ENCODE results near the gene DOCK3.

The DOCK3 gene

DNA sequence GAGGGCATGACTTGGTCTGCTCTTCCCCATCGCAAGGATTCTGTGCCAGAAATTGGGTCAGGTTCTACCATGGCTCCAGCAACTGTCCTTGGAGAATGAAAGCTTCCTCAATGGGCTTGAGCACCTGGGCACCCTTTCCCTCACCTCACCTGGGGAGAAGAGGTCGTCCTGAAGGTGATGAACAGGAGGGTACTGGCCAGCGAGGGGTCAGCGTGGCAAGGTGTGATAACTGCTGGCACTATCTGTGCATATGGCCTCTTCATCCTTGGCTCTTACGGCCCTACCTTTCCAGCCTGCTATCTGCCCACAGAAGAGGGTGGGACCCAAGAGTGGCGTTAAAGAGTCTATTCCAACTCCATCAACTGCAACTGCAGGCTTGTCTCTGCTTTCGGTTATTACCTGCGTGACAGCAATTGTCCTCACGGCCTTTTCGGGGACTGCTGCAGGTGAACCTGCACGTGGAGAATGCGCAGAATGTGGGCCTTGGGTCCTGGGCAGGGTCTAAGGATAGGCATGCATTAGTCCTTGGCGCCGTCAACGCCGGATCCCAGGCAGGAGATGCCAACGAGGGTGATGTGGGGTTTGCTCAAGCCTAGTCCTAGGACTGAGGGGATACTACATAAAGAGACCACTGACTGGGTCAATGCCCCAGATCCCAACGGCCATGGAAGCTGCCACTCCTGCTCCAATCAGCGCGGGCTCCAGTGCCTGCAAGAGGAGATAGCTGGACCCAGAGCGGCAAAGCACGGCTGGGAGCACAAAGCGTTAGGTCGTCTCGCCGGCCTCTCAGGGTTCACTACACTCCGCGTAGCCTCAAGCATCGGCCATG is 715.7 kb downstream of the DOCK3 start:
- no peaks in the 10 kb centered on the region for H3K27me3 ChIP-seq (ENCODE audit: insufficient read depth, poor library complexity, severe bottlenecking)
- H3K4me3 ChIP-seq (replicated peaks; ENCODE audit: insufficient read depth, low read length) = peak overlapping the region; percentile 27
- H3K27ac ChIP-seq (replicated peaks) = peak overlapping the region; percentile 29
- no peak for DNase-seq (ENCODE audit: low read depth in 1 of 2, low spot score in 1 of 2)
- TF ChIP-seq, protein P1, sequence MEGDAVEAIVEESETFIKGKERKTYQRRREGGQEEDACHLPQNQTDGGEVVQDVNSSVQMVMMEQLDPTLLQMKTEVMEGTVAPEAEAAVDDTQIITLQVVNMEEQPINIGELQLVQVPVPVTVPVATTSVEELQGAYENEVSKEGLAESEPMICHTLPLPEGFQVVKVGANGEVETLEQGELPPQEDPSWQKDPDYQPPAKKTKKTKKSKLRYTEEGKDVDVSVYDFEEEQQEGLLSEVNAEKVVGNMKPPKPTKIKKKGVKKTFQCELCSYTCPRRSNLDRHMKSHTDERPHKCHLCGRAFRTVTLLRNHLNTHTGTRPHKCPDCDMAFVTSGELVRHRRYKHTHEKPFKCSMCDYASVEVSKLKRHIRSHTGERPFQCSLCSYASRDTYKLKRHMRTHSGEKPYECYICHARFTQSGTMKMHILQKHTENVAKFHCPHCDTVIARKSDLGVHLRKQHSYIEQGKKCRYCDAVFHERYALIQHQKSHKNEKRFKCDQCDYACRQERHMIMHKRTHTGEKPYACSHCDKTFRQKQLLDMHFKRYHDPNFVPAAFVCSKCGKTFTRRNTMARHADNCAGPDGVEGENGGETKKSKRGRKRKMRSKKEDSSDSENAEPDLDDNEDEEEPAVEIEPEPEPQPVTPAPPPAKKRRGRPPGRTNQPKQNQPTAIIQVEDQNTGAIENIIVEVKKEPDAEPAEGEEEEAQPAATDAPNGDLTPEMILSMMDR (IDR thresholded peaks at IDR 0.05; ENCODE audit: insufficient read depth, low read length) = no peak
- TF ChIP-seq SPI1 (IDR thresholded peaks at IDR 0.05; ENCODE audit: borderline replicate concordance, low read depth) = no peak
- TF ChIP-seq, protein P2, sequence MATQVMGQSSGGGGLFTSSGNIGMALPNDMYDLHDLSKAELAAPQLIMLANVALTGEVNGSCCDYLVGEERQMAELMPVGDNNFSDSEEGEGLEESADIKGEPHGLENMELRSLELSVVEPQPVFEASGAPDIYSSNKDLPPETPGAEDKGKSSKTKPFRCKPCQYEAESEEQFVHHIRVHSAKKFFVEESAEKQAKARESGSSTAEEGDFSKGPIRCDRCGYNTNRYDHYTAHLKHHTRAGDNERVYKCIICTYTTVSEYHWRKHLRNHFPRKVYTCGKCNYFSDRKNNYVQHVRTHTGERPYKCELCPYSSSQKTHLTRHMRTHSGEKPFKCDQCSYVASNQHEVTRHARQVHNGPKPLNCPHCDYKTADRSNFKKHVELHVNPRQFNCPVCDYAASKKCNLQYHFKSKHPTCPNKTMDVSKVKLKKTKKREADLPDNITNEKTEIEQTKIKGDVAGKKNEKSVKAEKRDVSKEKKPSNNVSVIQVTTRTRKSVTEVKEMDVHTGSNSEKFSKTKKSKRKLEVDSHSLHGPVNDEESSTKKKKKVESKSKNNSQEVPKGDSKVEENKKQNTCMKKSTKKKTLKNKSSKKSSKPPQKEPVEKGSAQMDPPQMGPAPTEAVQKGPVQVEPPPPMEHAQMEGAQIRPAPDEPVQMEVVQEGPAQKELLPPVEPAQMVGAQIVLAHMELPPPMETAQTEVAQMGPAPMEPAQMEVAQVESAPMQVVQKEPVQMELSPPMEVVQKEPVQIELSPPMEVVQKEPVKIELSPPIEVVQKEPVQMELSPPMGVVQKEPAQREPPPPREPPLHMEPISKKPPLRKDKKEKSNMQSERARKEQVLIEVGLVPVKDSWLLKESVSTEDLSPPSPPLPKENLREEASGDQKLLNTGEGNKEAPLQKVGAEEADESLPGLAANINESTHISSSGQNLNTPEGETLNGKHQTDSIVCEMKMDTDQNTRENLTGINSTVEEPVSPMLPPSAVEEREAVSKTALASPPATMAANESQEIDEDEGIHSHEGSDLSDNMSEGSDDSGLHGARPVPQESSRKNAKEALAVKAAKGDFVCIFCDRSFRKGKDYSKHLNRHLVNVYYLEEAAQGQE (IDR thresholded peaks at IDR 0.05; ENCODE audit: insufficient replicate concordance, low read depth) = no peak
- TF ChIP-seq GABPA (IDR thresholded peaks at IDR 0.05; ENCODE audit: low read depth) = no peak
- no peak; the same call in 1 of the 2 replicates for TF ChIP-seq POLR2AphosphoS5 (IDR thresholded peaks at IDR 0.05; ENCODE audit: low read depth)

DNA sequence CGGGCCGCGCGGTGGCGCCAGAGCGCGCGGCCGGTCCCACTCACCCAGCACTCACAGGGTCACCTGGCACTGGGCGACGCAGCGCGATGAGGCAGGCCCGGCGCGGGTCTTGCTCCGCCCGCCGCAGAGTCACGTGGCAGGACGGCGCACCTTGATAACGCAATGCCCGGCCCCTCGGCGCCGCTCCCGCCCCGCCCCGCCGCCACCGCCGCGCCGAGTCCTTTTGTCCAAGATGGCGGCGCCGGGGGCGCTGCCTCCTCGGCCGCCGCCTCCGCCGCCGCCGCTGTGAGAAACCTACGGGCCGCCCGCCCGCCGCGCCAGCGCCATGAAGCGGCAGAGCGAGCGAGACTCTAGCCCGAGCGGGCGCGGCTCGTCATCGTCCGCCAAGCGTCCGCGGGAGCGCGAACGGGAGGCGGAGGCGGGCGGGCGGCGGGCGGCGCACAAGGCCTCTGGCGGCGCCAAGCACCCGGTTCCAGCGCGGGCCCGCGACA is 716.4 kb downstream of the DOCK3 start, which contains the start of gene RBM15B:
Gene RBM15B, plus strand, starts transcription at position 211 of the 491 bp plus-strand sequence. Its CDS starts 115 bp downstream, at position 326.
- peak within 1 kb of the TSS; percentile 74 for H3K27ac ChIP-seq (replicated peaks)
- peak within 1 kb of the TSS; percentile 55 for H3K4me3 ChIP-seq (replicated peaks; ENCODE audit: insufficient read depth, low read length)
- no peaks in the 10 kb centered on the region for H3K27me3 ChIP-seq (ENCODE audit: insufficient read depth, poor library complexity, severe bottlenecking)
- TF ChIP-seq, protein P2 (IDR thresholded peaks at IDR 0.05; ENCODE audit: insufficient replicate concordance, low read depth) = peak; percentile 22
- TF ChIP-seq SPI1 (IDR thresholded peaks at IDR 0.05; ENCODE audit: borderline replicate concordance, low read depth) = no peak
- TF ChIP-seq, protein P1 (IDR thresholded peaks at IDR 0.05; ENCODE audit: insufficient read depth, low read length) = peak; percentile 90
- peak; percentile 22; the same call in 1 of the 2 replicates for TF ChIP-seq POLR2AphosphoS5 (IDR thresholded peaks at IDR 0.05; ENCODE audit: low read depth)
- peak; percentile 91 to 97 for DNase-seq (ENCODE audit: low read depth in 1 of 2, low spot score in 1 of 2)

DNA sequence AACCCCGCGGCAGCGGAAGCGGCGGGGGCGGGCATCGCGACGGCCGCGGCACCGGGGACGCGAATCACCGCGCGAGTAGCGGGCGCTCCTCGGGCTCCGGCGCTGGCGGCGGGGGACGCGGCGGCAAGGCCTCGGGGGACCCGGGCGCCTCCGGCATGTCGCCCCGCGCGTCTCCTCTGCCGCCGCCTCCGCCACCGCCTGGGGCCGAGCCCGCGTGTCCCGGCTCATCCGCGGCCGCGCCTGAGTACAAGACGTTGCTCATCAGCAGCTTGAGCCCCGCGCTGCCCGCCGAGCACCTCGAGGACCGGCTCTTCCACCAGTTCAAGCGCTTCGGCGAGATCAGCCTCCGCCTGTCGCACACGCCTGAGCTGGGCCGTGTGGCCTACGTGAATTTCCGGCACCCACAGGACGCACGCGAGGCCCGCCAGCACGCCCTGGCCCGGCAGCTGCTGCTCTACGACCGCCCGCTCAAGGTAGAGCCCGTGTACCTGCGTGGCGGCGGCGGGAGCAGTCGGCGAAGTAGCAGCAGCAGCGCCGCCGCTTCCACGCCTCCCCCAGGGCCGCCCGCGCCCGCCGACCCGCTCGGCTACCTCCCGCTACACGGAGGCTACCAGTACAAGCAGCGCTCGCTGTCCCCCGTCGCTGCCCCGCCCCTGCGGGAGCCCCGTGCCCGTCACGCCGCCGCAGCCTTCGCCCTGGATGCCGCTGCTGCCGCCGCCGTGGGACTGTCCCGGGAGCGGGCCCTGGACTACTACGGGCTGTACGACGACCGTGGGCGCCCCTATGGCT is 717.0 kb downstream of the DOCK3 start:
- DNase-seq (ENCODE audit: low read depth in 1 of 2, low spot score in 1 of 2) = no peak
- peak overlapping the region; percentile 74 for H3K27ac ChIP-seq (replicated peaks)
- H3K4me3 ChIP-seq (replicated peaks; ENCODE audit: insufficient read depth, low read length) = peak overlapping the region; percentile 55
- H3K27me3 ChIP-seq (ENCODE audit: insufficient read depth, poor library complexity, severe bottlenecking) = no peaks in the 10 kb centered on the region
- TF ChIP-seq, protein P2 (IDR thresholded peaks at IDR 0.05; ENCODE audit: insufficient replicate concordance, low read depth) = no peak
- TF ChIP-seq GABPA (IDR thresholded peaks at IDR 0.05; ENCODE audit: low read depth) (no peak), POLR2AphosphoS5 (IDR thresholded peaks at IDR 0.05; ENCODE audit: low read depth) (peak; percentile 7; the same call in 1 of the 2 replicates), SPI1 (IDR thresholded peaks at IDR 0.05; ENCODE audit: borderline replicate concordance, low read depth) (no peak)
- TF ChIP-seq, protein P1 (IDR thresholded peaks at IDR 0.05; ENCODE audit: insufficient read depth, low read length) = no peak

Data from HL-60 (cell line).